WTC11 (cell line): ENCODE measurements around the gene DEPDC1B. TPM values are rescaled to one million over a fixed set of nuclear protein-coding genes. Genes with fewer than 3 reads are reported as not detected.

Experiments
- ATAC-seq: fragments of 200-7000 bp; cut with Tn5 transposase; 2 replicates; pipeline ENCODE4 v1.10.0; 2021; ENCODE audit warnings: mild to moderate bottlenecking, moderate library complexity
- CTCF ChIA-PET: fragments of 300-600 bp; sonication (Branson Sonifier 250); formaldehyde crosslinking; loops from one replicate; lab custom pipeline; 2021; ENCODE audit warnings: antibody characterized with exemption; lab: Charles Lee
- POLR2A ChIA-PET: fragments of 350-600 bp; sonication (Branson Sonifier 250); formaldehyde crosslinking; loops from one replicate; lab custom pipeline; 2021; ENCODE audit warnings: antibody characterized with exemption; lab: Charles Lee
- DNase-seq: peaks from one replicate; pipeline ENCODE4 v3.0.0; 2021; ENCODE audit warnings: low spot score
- H3K27ac Mint-ChIP-seq: 2 replicates; pipeline ENCODE4 v1.8.0; 2021; ENCODE audit warnings: mixed read lengths
- H3K27me3 Mint-ChIP-seq: 2 replicates; pipeline ENCODE4 v1.8.0; 2021; ENCODE audit warnings: low read depth, mild to moderate bottlenecking, moderate library complexity, mixed read lengths
- H3K36me3 Mint-ChIP-seq: 2 replicates; pipeline ENCODE4 v1.8.0; 2021; ENCODE audit warnings: mixed read lengths
- H3K4me1 Mint-ChIP-seq: 2 replicates; pipeline ENCODE4 v1.8.0; 2022; ENCODE audit warnings: mixed read lengths
- H3K4me3 Mint-ChIP-seq: 2 replicates; pipeline ENCODE4 v1.8.0; 2021; ENCODE audit warnings: mild to moderate bottlenecking, moderate library complexity, mixed read lengths
- H3K9me3 Mint-ChIP-seq: 2 replicates; pipeline ENCODE4 v1.8.0; 2021; ENCODE audit warnings: mixed read lengths
- AR ChIP-seq: fragments of 250-450 bp; sonication (Bioruptor Pico); IDR thresholded peaks from 2 replicates; pipeline ENCODE4 v1.9.0; 2021; ENCODE audit warnings: mild to moderate bottlenecking
- ATF1 ChIP-seq: sonication (generic); formaldehyde crosslinking; IDR thresholded peaks from 2 replicates; pipeline ENCODE4 v1.8.1; 2023; ENCODE audit warnings: mild to moderate bottlenecking, moderate library complexity, missing genetic modification reagents
- ATF6 ChIP-seq: sonication (generic); formaldehyde crosslinking; IDR thresholded peaks from 2 replicates; pipeline ENCODE4 v1.8.1; 2023; ENCODE audit warnings: mild to moderate bottlenecking, missing genetic modification reagents
- CREB1 ChIP-seq: sonication (generic); formaldehyde crosslinking; IDR thresholded peaks from 2 replicates; pipeline ENCODE4 v1.8.0; 2023; ENCODE audit warnings: mild to moderate bottlenecking, missing genetic modification reagents
- CTCF ChIP-seq: fragments of 200-600 bp; IDR thresholded peaks from 2 replicates; pipeline ENCODE4 v1.8.0; 2022; ENCODE audit warnings: antibody characterized with exemption
- ELF4 ChIP-seq: sonication (generic); formaldehyde crosslinking; IDR thresholded peaks from 2 replicates; pipeline ENCODE4 v1.8.1; 2022; ENCODE audit warnings: low read depth, mild to moderate bottlenecking, moderate library complexity, missing genetic modification reagents
- ESRRA ChIP-seq: sonication (generic); formaldehyde crosslinking; IDR thresholded peaks from 2 replicates; pipeline ENCODE4 v1.8.1; 2022; ENCODE audit warnings: mild to moderate bottlenecking, missing genetic modification reagents, borderline replicate concordance
- FOXP1 ChIP-seq: sonication (generic); formaldehyde crosslinking; IDR thresholded peaks from 2 replicates; pipeline ENCODE4 v1.8.0; 2022; ENCODE audit warnings: missing genetic modification reagents, mild to moderate bottlenecking, moderate library complexity, borderline replicate concordance
- GRHL2 ChIP-seq: fragments of 250-450 bp; sonication (Bioruptor Pico); IDR thresholded peaks from 2 replicates; pipeline ENCODE4 v1.8.0; 2022; ENCODE audit warnings: mild to moderate bottlenecking, moderate library complexity; ENCODE audit not compliant: insufficient replicate concordance, severe bottlenecking
- JUN ChIP-seq: sonication (generic); formaldehyde crosslinking; IDR thresholded peaks from 2 replicates; pipeline ENCODE4 v1.8.0; 2023; ENCODE audit warnings: mild to moderate bottlenecking, missing genetic modification reagents
- NR2C2 ChIP-seq: sonication (generic); formaldehyde crosslinking; IDR thresholded peaks from 2 replicates; pipeline ENCODE4 v1.8.0; 2022; ENCODE audit warnings: mild to moderate bottlenecking, missing genetic modification reagents
- NR3C1 ChIP-seq: sonication (generic); formaldehyde crosslinking; conservative IDR thresholded peaks from 2 replicates; pipeline ENCODE4 v1.8.1; 2023; ENCODE audit warnings: low read depth, mild to moderate bottlenecking, missing genetic modification reagents
- OVOL2 ChIP-seq: fragments of 250-450 bp; sonication (Bioruptor Pico); IDR thresholded peaks from 2 replicates; pipeline ENCODE4 v1.9.0; 2021; ENCODE audit warnings: mild to moderate bottlenecking, borderline replicate concordance
- PREB ChIP-seq: sonication (generic); formaldehyde crosslinking; IDR thresholded peaks from 2 replicates; pipeline ENCODE4 v1.8.1; 2022; ENCODE audit warnings: mild to moderate bottlenecking, missing genetic modification reagents, moderate library complexity, borderline replicate concordance
- SP1 ChIP-seq: sonication (generic); formaldehyde crosslinking; conservative IDR thresholded peaks from 2 replicates; pipeline ENCODE4 v1.8.1; 2022; ENCODE audit warnings: missing genetic modification reagents
- TEAD1 ChIP-seq: sonication (generic); formaldehyde crosslinking; IDR thresholded peaks from 2 replicates; pipeline ENCODE4 v1.8.0; 2022; ENCODE audit warnings: mild to moderate bottlenecking, missing genetic modification reagents
- ZMAT4 ChIP-seq: fragments of 250-450 bp; sonication (Bioruptor Pico); IDR thresholded peaks from 2 replicates; pipeline ENCODE4 v1.9.0; 2021; ENCODE audit warnings: mild to moderate bottlenecking
- ZNF121 ChIP-seq: sonication (generic); formaldehyde crosslinking; IDR thresholded peaks from 2 replicates; pipeline ENCODE4 v1.8.0; 2023; ENCODE audit warnings: missing genetic modification reagents
- ZNF232 ChIP-seq: sonication (generic); formaldehyde crosslinking; IDR thresholded peaks from 2 replicates; pipeline ENCODE4 v1.8.0; 2022; ENCODE audit warnings: mild to moderate bottlenecking, missing genetic modification reagents
- ZNF416 ChIP-seq: fragments of 250-450 bp; sonication (Bioruptor Pico); IDR thresholded peaks from 2 replicates; pipeline ENCODE4 v1.9.0; 2021; ENCODE audit warnings: mild to moderate bottlenecking, inconsistent platforms
- total RNA-seq: library from RNA; stranded (reverse); gene quantifications from 3 replicates; pipeline ENCODE4 v1.2.3, GENCODE V29; 2021
- TF ChIP-seq, protein P1 (sequence below): fragments of 250-450 bp; sonication (Bioruptor Pico); conservative IDR thresholded peaks from 2 replicates; pipeline ENCODE4 v1.9.0; 2021; ENCODE audit warnings: mild to moderate bottlenecking
- TF ChIP-seq, protein P2 (sequence below): sonication (generic); formaldehyde crosslinking; conservative IDR thresholded peaks from 2 replicates; pipeline ENCODE4 v1.8.1; 2022; ENCODE audit warnings: mild to moderate bottlenecking, missing genetic modification reagents
- TF ChIP-seq, protein P3 (sequence below): sonication (generic); formaldehyde crosslinking; IDR thresholded peaks from 2 replicates; pipeline ENCODE4 v1.8.1; 2023; ENCODE audit warnings: mild to moderate bottlenecking, missing genetic modification reagents, moderate library complexity
- TF ChIP-seq, protein P4 (sequence below): sonication (generic); formaldehyde crosslinking; IDR thresholded peaks from 2 replicates; pipeline ENCODE4 v1.8.0; 2022; ENCODE audit warnings: mild to moderate bottlenecking, missing genetic modification reagents

DEPDC1B gene
- total RNA-seq, 1 experiment from 2014 or later = 55.1 TPM

- ChIA-PET POLR2A (interaction anchor here (0.7 kb wide), 1 partner anchor 25 kb away, joined by 3 read pairs; no protein-coding TSS in a partner anchor), CTCF (no interaction called here)
- peaks cover 6% of the 10 kb centered on the region; the same call in 1 of the 2 replicates for H3K36me3 Mint-ChIP-seq
- no peak overlapping the region for H3K27ac Mint-ChIP-seq
- H3K9me3 Mint-ChIP-seq = peaks cover 18% of the 10 kb centered on the region
- H3K4me3 Mint-ChIP-seq = no peak overlapping the region
- ATAC-seq = no peak
- TF ChIP-seq ZNF121 (CRISPR knock-in tag) (no peak), CREB1 (no peak), CTCF (no peak), ATF1 (no peak), NR2C2 (no peak), PREB (CRISPR knock-in tag) (no peak), ZNF232 (no peak), GRHL2 (CRISPR knock-in tag) (no peak), NR3C1 (no peak), JUN (CRISPR knock-in tag) (no peak), ZMAT4 (CRISPR knock-in tag) (no peak)
- TF ChIP-seq, protein P1, sequence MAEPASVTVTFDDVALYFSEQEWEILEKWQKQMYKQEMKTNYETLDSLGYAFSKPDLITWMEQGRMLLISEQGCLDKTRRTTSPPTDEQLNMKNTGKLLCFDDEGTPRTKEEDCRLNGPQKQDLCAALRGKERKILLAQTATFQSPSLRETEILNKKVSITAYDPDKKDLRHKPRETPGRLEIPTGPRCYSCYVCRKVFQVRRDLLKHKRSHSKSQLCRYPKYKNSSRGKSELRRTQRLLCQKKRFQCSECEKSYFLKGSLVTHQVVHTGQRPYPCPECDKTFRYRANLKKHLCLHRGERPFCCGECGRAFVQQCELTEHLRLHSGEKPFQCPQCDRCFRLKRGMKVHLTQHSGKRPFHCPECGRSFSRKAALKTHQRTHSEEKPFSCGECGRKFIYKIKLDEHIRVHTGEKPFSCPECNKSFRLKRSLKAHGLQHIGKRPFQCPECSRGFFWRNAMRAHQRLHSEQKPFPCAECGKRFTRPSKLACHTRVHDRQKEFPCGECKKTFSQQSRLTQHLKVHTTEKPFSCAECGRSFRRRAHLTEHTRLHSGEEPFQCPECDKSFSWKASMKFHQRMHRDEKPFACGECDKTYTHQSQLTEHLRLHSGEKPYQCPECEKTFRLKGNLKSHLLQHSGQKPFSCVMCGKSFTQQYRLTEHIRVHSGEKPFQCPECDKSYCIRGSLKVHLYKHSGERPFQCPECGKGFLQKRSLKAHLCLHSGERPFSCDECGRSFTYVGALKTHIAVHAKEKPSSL = no peak
- peaks cover 17% of the 10 kb centered on the region for H3K4me1 Mint-ChIP-seq
- peaks cover 12% of the 10 kb centered on the region for H3K27me3 Mint-ChIP-seq
- no peak for DNase-seq
Observed at GRCh38 chr5:60740322-60740721, 40.4 kb upstream of the DEPDC1B start.

DNA sequence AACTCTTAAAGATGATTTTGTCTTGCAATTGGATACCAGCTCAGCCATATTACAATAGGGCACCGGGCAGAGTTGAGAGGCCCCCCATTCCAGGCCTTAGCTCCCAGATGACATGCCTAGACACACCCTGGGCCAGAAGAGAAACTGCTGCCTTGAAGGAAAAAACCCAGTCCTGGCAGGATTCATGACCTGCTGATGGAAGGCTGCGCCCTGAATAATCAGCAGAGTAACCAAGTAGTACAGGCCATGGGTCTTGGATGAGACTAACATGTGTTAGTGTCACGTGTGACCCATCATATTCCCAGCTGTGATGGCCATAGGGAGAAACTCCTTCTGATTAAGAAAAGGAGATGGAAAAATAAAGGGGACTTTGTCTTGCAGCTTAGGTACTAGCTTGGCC lies 39.0 kb upstream of the DEPDC1B start:
- DNase-seq (no peak), ATAC-seq (no peak)
- peaks cover 17% of the 10 kb centered on the region for H3K4me1 Mint-ChIP-seq
- H3K27me3 Mint-ChIP-seq = peaks cover 18% of the 10 kb centered on the region
- H3K27ac Mint-ChIP-seq = no peak overlapping the region
- ChIA-PET POLR2A (no interaction called here), CTCF (no interaction called here)
- peaks cover 12% of the 10 kb centered on the region for H3K9me3 Mint-ChIP-seq
- H3K4me3 Mint-ChIP-seq = no peak overlapping the region
- peaks cover 6% of the 10 kb centered on the region; the same call in 1 of the 2 replicates for H3K36me3 Mint-ChIP-seq
- TF ChIP-seq PREB (CRISPR knock-in tag) = no peak
- no peak for TF ChIP-seq ELF4
- TF ChIP-seq FOXP1 (CRISPR knock-in tag) = no peak
- TF ChIP-seq, protein P2, sequence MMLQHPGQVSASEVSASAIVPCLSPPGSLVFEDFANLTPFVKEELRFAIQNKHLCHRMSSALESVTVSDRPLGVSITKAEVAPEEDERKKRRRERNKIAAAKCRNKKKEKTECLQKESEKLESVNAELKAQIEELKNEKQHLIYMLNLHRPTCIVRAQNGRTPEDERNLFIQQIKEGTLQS = no peak
- TF ChIP-seq ATF6 = no peak
- TF ChIP-seq, protein P3, sequence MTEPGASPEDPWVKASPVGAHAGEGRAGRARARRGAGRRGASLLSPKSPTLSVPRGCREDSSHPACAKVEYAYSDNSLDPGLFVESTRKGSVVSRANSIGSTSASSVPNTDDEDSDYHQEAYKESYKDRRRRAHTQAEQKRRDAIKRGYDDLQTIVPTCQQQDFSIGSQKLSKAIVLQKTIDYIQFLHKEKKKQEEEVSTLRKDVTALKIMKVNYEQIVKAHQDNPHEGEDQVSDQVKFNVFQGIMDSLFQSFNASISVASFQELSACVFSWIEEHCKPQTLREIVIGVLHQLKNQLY (CRISPR knock-in tag) = no peak
- TF ChIP-seq OVOL2 (CRISPR knock-in tag) = no peak
- TF ChIP-seq SP1 (CRISPR knock-in tag) = no peak
- TF ChIP-seq ZNF416 (CRISPR knock-in tag) = no peak
- TF ChIP-seq ESRRA = no peak
- TF ChIP-seq AR (CRISPR knock-in tag) = no peak
- TF ChIP-seq, protein P4, sequence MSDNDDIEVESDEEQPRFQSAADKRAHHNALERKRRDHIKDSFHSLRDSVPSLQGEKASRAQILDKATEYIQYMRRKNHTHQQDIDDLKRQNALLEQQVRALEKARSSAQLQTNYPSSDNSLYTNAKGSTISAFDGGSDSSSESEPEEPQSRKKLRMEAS = no peak
- no peak for TF ChIP-seq TEAD1 (CRISPR knock-in tag)
